ENCODE results near the gene PTRH1.

PTRH1 gene

GRCh38 chr9:127720031-127720864 is 4.8 kb upstream of the PTRH1 start:
- DNase-seq: no peak

GRCh38 chr9:127717766-127718165 is 2.3 kb upstream of the PTRH1 start:
- DNase-seq: no peak

- DNase-seq: no peak
Measured at GRCh38 chr9:127716412-127716811, 949 bp upstream of the PTRH1 start.

- DNase-seq: no peak
Measured at GRCh38 chr9:127714951-127715469, 453 bp downstream of the PTRH1 start.

DNA sequence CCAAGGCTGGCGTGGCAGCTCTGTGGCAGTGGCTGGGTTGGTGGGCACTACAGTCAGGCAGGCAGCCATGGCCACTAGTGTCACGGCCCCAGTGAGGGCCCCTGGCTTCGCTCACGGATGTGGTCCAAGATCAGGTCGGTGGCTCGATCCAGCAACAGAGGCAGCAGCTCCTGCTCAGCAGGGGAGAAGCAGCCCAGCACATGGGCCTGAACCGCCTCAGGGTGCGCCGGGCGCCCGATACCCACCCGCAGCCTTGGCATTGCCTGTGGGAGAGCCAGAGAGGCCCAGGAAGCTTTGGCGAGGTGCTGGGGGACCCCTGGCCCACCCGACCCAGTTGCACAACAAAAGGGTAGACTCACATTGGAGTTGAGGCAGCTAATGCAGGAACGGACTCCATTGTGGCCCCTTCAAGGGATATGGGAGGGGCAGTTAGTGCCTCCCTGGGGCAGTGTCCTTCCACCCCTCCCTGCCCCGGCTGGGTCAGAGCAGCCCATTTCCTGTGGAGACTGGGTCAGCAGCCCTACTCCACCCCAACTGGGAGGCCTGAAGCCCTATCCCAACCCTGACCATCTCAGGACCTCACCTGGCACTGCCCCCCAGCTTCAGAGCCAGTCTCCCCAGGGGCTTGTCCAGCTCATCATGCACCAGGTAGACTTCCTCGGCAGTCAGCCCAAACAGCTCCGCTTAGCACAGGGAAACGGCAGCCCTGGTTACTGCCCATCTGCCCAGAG is 1.3 kb downstream of the PTRH1 start:
- DNase-seq: no peak

- no peak for DNase-seq
Measured at GRCh38 chr9:127712867-127713266, 2.6 kb downstream of the PTRH1 start.

DNA sequence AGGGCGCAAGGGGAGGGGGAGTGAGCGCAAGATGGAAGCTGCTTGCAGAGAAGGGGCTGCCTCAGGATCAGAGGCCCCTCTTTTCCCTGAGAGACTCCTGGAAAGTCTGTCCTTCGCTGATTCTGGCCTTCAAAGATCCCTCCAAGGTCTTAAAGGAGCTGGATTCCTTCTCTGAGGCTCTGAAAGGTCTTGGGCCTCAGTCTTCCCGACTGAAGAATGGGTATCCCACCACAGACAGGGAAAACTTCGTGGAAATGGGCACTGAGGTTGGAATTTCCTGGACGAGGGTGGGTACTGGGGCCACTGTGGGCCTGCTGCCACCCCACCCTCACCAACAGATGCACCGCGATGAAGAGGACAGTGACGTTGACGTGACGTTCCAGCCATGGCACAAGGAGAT is 3.1 kb downstream of the PTRH1 start:
- DNase-seq: no peak

GRCh38 chr9:127711831-127712274 is 3.6 kb downstream of the PTRH1 start:
- no peak for DNase-seq

DNA sequence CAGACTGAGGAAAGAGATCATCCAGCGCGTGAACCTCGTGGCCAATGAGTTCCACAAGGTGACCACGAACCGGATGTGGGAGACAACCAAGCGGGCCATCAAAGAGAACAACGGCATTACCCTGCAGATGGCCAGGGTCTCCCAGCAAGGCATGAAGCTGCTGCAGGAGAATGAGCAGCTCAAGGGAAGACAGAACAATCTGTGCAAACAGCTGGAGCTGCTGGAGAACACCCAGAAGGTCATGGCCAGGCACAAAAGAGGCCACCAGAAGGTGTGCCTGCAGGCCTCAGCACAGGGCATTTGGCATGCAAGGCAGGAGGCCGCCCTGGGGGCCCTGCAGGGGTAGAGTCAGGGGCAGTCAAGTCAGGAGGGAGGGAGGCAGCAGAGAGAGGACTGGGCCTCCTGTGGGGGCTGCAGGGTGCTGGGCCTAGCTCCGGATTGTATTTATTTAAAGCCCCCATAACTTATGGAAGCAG is 4.2 kb downstream of the PTRH1 start:
- no peak for DNase-seq

- no peak for DNase-seq
Measured at GRCh38 chr9:127710204-127710783, 5.2 kb downstream of the PTRH1 start.

GRCh38 chr9:127708952-127709587 is 6.4 kb downstream of the PTRH1 start:
- DNase-seq: no peak

DNA sequence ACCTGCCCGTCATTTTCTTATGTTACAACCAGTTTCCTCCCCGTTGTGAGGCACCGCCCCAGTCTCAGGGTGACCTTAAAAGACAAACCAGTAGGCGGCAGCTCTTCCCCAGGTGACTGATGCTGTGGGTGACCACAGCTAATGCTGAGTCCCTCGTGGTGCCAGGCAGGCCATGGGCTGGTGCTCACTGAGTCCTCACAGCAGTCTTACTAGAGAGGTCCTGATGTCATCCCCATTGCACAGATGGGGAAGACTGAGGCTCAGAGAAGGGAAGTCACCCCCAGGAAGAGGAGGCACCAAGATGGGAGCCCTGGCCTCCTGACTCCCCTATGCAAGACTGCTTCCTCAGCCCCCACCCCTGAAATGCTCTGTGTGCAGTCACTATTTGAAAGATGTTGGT is 7.7 kb downstream of the PTRH1 start:
- DNase-seq: peak; percentile 35 to 54

- DNase-seq: peak; percentile 44 to 55
Measured at GRCh38 chr9:127706836-127707241, 8.6 kb downstream of the PTRH1 start, which contains the start of gene CFAP157. Gene CFAP157, plus strand, starts transcription at chr9:127706988. Its CDS starts 44 bp downstream, at chr9:127707032.

GRCh38 chr9:127705577-127706379 is 9.7 kb downstream of the PTRH1 start:
- DNase-seq: no peak

- DNase-seq: no peak
Measured at GRCh38 chr9:127703289-127703946, 12.0 kb downstream of the PTRH1 start.

GRCh38 chr9:127700594-127701255 is 14.7 kb downstream of the PTRH1 start:
- DNase-seq: no peak

DNA sequence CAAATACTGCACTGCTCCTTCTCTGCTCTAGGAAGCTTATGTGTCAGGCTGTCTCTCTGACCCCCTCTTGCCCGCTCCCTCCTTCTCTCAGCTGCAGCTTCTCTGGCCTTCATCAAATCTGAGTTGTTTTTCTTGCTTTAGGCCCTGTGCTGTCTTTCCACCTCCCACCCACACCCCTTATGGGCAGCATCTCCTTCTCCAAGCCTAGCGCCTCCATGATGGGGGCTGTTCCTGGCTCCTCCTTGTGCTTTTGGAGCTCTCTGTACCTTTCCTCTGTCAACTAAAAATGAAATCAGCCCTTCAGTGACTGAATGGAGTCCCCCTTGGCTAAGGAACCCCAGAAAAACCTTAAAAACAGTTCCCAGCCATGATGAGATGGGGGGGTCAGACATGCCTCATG is 15.3 kb downstream of the PTRH1 start:
- DNase-seq: no peak

- peak; percentile 97 to 98 for DNase-seq
Measured at GRCh38 chr9:127698985-127699670, 16.3 kb downstream of the PTRH1 start.

- no peak for DNase-seq
Measured at GRCh38 chr9:127698386-127698785, 17.1 kb downstream of the PTRH1 start.

DNA sequence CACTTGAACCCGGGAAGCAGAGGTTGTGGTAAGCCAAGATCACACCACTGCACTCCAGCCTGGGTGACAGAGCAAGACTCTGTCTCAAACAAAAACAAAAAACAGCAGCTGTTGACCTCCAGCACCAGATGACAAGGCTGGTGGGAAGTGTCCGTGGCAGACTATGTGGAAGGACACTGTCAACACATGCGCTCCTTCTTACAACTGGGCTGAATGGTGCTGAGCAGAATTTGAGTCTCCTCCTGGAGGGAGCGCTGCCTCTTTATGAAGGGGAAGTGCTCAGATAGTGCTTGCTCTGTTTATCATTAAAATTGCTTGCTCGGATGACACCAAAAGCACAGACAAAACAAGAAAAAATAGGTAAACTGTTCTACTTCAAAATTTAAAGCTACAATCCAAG is 17.9 kb downstream of the PTRH1 start:
- no peak for DNase-seq
